GM12878 (cell line): Measurements from ENCODE around the gene ATG9B.

Experiments
- CEBPB ChIP-seq, 2 experiments: fragments of 150-350 bp in 1 of 2; IDR thresholded peaks; 2 replicates each; pipeline ENCODE4 v1.6.1; 2012 to 2014; ENCODE audit warnings: low read depth in 2 of 2, low read length in 2 of 2, borderline replicate concordance in 1 of 2, inconsistent platforms in 1 of 2
- EP300 ChIP-seq, 2 experiments: fragments of 150-350 bp in 1 of 2; IDR thresholded peaks; 2 replicates each; pipeline ENCODE4 v1.6.1; 2011 to 2012; ENCODE audit warnings: low read depth in 2 of 2, low read length in 2 of 2, borderline replicate concordance in 1 of 2, improper control_type of control experiment in 1 of 2, inconsistent platforms in 1 of 2; ENCODE audit not compliant: control insufficient read depth in 1 of 2
- FOXM1 ChIP-seq: IDR thresholded peaks from 2 replicates; pipeline ENCODE4 v1.6.1; 2012; ENCODE audit warnings: low read depth, mild to moderate bottlenecking, inconsistent platforms, low read length, moderate library complexity
- RAD21 ChIP-seq: IDR thresholded peaks from 2 replicates; pipeline ENCODE4 v1.6.1; 2011; ENCODE audit warnings: mild to moderate bottlenecking, low read depth, low read length, moderate library complexity; ENCODE audit not compliant: insufficient read depth
- RAD51 ChIP-seq: fragments of 450-650 bp; IDR thresholded peaks from 2 replicates; pipeline ENCODE4 v1.6.1; 2016; ENCODE audit warnings: moderate library complexity, mild to moderate bottlenecking, inconsistent platforms
- ZNF274 ChIP-seq: IDR thresholded peaks from one replicate; pipeline ENCODE4 v1.8.0; 2011; ENCODE audit not compliant: insufficient read length, insufficient read depth
- ZNF384 ChIP-seq: IDR thresholded peaks from 2 replicates; pipeline ENCODE4 v1.6.1; 2012; ENCODE audit warnings: low read depth, mild to moderate bottlenecking, low read length, improper control_type of control experiment, borderline replicate concordance
- TF ChIP-seq, protein P1 (sequence below): IDR thresholded peaks from 2 replicates; pipeline ENCODE4 v1.6.1; 2012; ENCODE audit warnings: low read depth, low read length, improper control_type of control experiment
- TF ChIP-seq, protein P2 (sequence below): fragments of 450-650 bp; IDR thresholded peaks from 2 replicates; pipeline ENCODE4 v1.6.1; 2017; ENCODE audit warnings: mild to moderate bottlenecking

DNA sequence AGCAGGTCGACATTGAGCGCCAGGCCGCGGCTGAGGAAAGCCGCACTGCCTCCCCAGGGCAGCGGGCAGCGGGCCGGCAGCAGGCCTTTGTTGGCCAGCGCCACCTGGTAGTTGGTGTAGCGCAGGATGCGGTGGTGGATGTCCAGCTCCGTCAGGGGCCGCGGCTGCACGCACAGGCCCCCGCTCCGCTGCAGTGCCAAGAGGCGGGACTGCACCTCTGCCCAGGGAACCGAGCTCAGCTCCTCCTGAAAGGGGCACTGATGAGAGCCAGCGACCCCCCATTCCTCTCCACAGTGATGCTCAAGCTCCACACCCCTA lies 5.2 kb downstream of the ATG9B start:
- TF ChIP-seq EP300 (IDR thresholded peaks at IDR 0.05; ENCODE audit: borderline replicate concordance in 1 of 2, control insufficient read depth in 1 of 2, low read depth in 2 of 2, low read length in 2 of 2) (no peak), ZNF274 (no peak), ZNF384 (no peak), RAD51 (no peak), RAD21 (no peak), FOXM1 (no peak), CEBPB (IDR thresholded peaks at IDR 0.05; ENCODE audit: borderline replicate concordance in 1 of 2, low read depth in 2 of 2, low read length in 2 of 2) (no peak)
- TF ChIP-seq, protein P1, sequence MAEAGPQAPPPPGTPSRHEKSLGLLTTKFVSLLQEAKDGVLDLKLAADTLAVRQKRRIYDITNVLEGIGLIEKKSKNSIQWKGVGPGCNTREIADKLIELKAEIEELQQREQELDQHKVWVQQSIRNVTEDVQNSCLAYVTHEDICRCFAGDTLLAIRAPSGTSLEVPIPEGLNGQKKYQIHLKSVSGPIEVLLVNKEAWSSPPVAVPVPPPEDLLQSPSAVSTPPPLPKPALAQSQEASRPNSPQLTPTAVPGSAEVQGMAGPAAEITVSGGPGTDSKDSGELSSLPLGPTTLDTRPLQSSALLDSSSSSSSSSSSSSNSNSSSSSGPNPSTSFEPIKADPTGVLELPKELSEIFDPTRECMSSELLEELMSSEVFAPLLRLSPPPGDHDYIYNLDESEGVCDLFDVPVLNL: no peak
- TF ChIP-seq, protein P2, sequence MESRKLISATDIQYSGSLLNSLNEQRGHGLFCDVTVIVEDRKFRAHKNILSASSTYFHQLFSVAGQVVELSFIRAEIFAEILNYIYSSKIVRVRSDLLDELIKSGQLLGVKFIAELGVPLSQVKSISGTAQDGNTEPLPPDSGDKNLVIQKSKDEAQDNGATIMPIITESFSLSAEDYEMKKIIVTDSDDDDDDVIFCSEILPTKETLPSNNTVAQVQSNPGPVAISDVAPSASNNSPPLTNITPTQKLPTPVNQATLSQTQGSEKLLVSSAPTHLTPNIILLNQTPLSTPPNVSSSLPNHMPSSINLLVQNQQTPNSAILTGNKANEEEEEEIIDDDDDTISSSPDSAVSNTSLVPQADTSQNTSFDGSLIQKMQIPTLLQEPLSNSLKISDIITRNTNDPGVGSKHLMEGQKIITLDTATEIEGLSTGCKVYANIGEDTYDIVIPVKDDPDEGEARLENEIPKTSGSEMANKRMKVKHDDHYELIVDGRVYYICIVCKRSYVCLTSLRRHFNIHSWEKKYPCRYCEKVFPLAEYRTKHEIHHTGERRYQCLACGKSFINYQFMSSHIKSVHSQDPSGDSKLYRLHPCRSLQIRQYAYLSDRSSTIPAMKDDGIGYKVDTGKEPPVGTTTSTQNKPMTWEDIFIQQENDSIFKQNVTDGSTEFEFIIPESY: no peak
